HG03039 (cell line): ENCODE measurements around the gene CEP72.

Source experiments
- ATAC-seq: cut with Tn5 transposase; IDR thresholded peaks from one replicate; pipeline ENCODE4 v1.9.1; 2021; ENCODE audit warnings: mild to moderate bottlenecking, moderate library complexity; ENCODE audit not compliant: unreplicated experiment

Gene CEP72

DNA sequence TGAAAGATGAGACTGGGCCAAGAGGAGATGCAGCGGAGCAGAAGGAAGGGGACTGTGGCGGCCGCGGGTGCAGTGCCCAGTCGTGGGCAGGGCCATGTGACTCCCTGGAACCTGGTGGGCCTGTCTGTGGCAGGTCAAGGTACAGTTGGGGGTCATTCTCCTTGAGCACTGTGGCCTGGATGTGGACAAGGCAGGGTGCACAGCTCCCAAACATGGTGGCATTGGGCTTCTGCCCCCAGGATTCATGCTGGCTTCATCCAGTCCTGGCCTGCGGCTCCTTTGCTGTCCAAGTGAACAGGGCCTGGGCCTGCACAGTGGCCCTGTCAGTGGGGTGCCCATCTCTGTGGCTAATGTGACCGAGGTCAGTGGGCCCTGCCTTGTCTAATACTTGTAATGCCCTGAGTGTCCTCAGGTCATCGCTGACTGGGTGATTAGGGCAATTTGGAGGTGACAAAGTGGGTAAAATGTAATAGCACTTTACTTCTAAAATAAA, 39.9 kb downstream of the CEP72 start:
- ATAC-seq, result no peak

DNA sequence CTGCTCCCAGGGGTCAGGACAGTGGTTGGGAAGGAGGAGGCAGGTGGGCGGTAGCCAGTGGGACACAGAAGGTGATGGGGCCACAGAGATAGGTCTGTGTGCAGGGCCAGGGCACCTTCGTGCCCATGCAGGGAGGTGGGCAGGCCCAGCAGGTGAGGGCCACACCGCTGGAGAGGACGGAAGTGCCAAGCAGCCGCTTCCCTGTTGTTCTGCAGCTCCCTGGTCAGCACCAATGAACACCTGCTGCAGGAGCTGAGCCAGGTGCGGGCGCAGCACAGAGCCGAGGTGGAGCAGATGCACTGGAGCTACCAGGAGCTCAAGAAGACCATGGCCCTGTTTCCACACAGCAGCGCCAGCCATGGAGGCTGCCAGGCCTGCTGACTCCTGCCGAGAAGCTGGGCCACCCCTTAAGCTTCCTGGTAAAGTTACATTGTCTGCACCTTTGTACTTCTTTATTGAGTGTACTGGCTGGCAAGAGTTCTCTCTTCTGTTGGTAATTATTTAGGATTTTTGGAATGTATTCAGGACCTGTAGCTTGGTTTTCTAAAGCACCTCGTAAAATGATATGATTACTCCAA, 40.7 kb downstream of the CEP72 start:
- no peak for ATAC-seq

DNA sequence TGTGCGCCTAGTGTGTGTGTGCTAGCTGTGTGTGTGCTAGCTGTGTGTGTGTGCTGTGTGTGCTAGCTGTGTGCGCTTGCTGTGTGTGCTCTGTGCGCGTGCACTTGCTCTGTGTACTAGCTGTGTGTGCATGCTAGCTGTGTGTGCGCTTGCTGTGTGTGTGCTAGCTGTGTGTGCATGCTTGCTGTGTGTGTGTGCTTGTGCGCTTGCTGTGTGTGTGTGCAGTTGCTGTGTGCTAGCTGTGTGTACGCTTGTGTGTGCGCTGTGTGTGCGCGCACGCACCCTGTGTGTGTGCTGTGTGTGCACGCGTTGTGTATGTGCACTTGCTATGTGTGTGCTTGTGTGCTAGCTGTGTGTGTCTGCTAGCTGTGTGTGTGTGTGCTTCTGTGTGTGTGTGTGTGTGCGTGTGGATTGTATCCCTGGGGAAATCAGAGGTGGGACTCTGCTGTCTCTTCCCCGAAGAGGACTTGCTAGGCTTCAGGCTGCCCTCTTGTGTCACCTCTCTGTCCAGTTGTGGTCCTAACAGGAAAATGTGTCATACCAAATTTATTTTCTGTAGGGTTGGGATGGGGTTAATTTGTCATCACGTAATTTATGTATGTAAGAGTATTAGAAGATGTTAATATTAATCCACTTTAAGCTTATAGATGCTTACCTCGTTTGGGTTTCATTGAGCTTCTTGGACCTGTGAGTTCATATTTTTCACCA, 42.1 kb downstream of the CEP72 start:
- ATAC-seq, result no peak

DNA sequence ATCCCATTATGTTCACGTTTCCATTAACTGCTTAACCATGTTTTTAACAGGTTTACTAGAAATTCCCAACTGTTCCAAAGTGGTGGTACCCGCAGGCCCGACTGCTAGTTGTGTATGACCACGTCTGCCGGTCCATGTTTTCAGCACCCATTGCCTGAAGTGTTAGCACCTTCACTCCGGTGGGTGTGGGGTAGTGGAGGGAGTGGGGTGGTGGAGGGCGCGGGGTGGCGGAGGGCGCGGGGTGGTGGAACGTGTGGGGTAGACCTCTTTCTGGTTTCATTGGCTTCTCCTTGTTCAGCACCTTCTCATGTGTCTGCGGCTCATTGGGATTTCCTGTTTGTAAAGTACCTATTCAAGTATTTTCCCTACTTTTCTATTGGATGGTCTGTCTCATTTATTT, 43.3 kb downstream of the CEP72 start:
- ATAC-seq, result no peak

DNA sequence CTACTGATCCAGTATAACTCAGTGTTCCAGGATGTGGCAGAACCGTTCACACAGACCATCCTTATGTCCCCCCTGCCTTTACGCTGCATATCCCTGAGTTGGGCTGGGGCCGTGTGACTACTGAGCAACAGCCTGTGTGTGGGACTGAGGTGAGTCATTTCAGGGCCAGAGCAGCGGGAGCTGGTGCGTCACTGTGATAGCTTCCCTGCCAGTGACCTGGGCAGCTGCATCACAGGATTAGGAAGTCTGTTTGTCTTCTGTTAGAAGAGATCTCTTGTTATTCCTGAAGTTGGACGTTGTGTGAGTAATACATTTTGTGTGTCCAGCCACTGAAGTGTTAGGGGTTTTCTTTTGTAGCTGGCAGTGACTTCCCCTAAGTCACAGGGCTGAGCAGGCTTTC, 45.4 kb downstream of the CEP72 start:
- no peak for ATAC-seq

DNA sequence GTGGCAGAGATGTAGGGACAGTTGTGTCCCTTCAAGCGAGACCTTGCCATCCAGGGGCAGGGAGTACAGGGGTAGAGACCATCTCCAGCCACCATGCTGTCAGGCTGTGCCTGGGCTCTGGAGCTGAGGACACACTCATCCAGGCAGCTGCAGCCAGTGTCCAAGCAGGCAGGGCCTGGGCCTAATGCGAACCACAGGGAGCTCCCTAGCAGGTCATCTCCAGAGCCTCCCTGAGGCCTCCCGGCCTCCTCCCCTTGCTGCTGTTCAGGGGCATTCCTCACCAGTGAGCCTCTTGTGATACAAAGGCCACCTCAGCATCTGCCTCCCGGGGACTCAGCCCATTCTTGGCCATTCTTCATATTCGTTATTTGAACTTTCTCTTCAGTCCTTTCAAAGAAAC, 46.0 kb downstream of the CEP72 start:
- ATAC-seq, result no peak

DNA sequence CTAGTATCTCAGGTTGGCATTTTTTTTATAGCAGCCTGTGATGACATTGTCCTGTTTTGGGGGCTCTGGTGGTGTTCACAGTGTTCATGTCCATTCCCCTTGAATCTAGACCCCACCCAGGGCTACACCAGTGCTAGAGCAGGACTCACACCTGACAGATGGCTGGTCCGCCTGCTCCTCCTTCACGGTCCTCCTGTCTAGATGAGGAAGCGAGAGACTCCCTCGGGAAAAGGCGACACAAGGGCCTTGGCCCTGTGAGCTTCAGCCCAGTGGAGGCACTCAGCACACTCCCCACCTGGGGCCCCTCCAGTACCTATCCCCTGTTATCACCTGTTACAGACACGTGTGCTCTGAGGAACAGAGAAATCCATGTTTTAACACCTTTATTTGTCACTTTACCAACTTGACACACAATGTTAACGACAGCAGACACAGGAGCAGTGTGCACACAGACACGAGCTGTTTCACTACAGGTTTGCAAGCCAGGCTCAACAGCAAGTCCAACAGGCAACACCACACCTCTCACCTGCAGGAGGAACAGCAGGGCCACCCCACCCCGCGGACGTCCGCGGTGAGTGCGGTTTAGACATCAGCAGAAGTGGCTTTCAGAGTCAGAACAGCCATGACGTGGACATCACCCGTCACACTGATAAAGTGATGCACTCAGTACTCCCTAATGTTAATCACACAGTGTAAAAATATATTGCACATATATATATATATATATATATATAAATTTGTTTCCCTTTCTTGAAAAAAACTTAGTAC, 47.5 kb downstream of the CEP72 start:
- ATAC-seq, result no peak

DNA sequence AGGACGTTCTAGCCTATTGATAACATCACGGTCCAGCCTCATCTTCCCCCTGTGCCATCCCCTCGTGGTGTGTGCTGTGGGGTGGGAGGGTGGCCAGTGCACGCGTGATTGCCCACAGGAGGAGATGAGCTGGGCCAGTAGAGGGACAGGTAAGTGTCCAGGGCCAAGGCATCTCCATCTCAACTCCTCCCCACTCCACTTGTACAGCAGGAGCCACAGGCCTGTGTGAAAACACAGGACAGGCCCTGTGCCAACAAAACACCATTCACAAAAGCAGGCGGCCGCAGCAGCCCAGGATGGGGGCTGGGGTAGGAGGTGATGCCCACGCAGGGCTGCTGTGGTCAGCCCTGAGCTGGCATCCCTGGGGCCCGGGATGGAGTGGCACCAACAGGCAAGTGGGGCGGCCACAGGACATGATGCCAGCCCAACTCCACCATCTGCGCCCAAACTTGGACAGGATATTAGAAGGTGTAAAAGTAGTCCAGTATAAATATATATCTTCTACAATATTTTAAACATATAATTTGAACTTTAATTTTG, 48.4 kb downstream of the CEP72 start:
- ATAC-seq, result no peak

DNA sequence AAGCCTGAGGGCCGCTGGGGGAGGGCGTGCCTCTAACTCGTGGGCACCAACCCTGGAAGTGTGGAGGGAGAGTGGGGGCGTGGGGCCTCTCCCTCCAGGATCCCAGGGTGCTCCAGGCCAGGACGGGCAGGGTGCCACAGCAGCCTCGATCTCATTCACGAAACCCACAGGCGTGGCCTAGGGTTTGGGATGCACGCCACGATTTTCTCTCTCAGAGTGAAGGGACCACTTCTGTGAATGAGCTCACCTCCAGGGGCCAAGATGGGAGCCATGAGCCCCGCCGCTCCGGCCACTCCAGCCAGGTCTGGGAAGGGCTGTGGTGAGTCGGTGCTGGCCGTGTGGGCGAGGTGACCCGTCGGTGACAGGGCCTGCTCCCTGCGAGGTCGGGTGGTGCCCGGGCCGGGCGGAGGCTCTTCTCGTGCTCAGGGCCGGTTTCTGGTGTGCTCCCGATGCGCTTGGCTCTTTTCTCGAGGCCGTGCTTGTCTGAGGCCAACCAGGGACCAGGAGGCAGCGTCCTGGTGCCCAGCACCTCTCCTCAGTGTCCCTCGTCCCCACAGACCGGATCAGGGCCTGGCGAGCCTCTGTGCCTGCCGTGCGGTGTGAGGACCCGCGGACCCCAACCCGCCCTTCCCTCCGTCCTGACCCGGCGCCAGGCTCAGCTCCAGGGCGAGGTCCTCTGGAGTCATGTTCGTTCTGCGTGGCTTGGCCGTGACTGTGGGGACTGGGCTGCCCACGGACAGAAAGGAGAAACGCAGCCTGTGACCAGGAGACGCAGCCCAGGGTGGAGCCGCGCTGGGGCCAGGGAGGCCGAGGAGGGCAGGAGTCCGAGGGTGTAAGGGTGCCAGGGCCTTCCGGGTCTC, 50.0 kb downstream of the CEP72 start:
- ATAC-seq, result no peak

DNA sequence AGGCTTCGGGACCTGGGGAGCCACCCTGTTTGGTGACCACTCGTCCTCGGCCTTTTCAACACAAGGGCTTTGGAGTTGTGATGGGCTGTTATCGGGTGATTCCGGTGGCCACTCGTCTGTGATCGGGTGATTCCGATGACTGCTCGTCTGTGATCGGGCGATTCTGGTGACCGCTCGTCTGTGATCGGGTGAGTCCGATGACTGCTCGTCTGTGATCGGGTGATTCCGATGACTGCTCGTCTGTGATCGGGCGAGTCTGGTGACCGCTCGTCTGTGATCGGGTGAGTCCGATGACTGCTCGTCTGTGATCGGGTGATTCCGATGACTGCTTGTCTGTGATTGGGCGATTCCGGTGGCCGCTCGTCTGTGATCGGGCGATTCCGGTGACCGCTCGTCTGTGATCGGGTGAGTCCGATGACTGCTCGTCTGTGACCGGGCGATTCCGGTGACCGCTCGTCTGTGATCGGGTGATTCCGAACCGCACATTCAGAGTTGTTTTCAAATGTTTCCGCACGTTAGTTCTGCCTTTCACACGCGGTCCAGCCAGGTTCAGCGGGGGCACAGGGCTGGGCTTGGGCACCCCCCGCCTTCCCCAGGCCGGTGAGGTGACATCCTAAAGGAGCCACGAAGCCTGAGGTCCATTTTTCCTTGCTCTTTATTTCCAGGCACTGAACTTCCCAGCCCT, 50.8 kb downstream of the CEP72 start:
- ATAC-seq, result no peak

DNA sequence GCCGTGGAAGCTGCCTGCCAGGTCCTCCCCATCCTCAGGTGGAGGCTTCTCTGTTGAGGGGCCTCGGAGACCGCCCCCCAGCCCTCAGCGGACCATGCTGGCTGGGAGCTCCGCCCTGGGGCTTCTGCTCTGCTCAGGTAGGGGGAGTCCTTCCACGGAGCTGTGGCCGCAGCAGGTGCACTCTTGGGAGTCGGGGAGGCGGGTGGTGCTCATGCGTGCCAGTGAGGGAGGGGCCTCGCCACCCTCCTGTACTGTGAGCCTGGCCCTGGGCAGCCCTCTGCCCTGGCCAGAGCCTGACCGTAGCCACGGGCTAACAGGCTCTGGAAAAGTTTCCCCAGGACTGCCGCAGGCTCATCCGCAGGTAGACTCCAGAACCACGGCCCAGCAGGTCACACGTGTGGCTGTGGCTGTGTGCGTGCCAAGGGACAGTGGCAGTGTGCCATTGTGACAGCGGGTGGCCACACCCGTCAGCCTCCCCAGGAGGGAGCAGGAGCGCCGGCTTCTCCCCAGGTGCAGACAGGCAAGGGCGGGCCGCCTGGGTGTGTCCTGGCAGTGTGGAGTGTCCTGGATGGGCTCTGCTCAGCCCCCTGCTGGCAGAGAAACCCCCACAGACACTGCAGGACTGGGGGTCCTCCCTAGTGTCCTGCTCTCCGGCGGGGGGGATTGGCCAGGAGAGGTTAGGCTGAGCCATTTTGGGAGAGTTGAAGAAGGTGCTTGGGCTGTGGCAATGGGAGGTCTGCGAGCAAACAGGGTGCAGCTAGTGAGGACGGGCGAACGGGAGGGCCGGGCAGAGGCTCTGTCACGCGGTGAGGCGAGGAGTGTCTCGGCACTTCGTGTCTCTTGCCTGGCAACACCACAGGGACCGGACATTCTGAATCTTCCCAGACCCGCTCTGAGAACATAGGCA, 51.5 kb downstream of the CEP72 start:
- ATAC-seq, result no peak

DNA sequence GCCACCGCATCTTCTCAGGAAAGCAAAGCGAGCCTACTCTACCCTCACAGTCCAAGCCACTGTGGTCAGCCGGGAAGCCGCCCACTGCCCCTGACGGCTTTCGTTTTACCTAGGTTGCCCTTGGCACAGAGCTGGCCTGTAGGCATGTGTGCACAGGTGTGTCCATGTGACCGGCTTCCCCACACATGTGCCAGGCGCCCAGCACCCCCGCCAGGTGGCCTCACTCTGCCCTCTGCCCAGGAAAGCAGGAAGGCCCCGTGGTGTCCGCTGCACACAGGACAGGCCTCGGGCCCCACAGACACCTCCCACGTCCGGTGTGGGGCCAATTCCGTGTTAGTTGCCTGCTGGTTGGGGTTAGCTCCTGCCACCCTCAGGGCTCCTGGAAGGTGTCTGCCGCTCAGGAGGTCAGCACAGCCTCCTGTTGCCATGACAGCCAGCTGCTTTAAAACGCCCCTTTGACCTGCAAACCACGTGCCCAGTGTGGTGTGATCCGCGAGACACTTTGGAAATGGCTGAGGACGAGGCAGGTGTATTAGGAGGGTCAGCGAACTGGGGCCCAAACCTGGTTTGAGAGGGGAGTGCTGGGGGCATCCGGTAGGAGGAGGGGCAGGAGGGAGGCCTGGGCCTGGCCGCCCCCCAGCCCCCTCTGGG, 52.3 kb downstream of the CEP72 start:
- ATAC-seq, result no peak

DNA sequence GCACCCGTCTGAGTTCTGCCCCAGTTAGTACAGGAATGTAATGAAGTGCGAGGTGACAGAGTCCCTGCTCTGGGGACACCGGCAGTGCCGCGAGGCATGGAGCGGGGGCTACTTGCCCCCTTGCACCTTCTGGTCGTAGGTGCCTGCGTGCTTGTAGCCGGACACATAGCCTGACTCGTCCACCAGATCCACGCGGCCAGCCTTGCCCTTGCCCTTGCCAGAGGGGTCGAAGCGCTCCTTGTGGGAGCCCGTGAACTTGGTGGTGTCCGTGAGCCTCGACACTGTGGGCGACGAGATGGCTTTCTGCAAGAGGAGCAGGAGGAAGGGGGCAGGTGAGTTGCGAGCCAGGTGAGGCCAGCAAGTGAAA, 52.8 kb downstream of the CEP72 start:
- ATAC-seq, result no peak

DNA sequence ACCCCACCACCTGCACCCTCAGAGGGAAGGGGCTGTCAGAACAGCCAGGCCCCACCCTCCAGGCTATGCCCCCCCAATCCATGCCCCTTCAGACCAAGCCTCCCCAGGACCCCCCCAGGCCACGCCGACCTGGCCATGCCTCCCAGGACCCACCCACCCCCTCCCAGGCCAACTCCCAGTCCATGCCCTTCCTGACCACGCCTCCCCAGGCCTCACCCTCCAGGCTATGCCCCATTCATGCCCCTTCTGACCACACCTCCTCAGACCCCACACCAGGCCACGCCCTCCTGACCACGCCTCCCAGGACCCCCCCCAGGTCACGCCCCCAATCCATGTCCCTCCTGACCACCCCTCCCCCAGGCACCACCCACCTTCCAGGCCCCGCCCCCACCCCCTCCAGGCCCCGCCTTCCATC, 53.4 kb downstream of the CEP72 start:
- ATAC-seq, result no peak

DNA sequence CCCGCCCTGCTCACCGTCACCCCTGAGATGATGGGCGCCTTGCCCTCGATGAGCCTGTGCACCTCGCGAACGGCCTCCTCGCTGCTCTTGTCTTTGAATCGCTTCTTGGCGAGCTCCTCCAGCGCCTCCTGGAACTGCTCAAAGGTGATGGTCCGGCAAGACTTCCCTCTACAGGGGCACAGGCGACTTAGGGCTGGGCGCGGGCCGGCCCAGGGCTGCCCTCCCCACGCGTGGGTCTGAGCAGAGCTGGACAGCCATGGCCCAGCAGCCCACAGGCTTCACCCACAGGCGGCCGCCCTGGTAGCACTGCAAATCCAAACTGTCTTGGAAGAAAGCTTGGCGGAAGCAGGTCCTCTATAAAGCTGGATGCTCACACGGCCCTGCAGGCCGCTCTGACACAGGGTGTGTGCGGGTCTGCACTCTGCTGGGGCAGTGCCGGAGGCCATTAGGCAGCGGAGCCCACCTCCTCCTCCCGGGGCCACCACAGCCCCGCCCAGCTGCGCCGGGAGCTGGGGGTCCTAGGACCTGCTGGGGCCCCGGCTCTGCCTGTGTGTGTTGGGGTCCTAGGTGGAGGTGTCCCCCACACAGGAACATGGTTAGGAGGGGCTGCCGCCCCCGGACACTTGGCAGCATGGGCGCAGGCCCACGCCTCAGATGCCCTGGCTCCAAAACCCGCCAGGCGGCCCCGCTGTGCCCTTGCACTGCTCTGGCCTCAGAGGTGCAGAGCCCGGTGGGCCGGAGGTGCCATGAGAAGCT, 54.0 kb downstream of the CEP72 start:
- no peak for ATAC-seq

DNA sequence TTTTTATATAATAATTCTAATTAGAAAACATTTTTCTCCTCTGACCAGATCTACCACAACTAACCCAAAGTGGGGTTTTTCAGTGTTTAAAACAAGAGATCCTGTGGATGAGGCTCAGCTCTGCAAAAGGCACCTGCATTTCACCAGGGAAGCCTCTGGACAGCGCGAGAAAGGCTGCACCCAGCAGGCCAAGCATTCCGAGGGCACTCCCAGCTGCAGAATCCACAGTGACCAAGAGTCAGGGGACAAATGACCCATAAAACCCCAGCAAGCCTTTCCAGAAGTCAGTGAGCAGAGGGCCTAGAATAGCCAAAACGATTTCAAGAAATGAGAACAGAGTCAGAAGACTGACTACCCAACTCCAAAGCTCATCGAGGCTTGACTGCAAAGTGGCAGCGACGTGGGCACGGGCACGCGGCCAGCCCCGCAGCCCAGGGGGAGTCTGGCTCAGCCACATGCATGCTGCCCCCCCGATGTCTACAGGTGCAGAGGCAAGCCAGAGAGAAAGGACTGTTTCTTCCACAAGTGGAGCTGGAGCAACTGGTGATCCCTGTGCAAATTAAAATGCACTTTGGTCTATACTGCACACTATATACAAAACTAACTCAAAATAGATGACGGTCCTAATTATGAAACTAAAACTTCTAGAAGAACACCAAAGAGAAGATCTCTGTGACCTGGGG, 54.8 kb downstream of the CEP72 start:
- no peak for ATAC-seq

DNA sequence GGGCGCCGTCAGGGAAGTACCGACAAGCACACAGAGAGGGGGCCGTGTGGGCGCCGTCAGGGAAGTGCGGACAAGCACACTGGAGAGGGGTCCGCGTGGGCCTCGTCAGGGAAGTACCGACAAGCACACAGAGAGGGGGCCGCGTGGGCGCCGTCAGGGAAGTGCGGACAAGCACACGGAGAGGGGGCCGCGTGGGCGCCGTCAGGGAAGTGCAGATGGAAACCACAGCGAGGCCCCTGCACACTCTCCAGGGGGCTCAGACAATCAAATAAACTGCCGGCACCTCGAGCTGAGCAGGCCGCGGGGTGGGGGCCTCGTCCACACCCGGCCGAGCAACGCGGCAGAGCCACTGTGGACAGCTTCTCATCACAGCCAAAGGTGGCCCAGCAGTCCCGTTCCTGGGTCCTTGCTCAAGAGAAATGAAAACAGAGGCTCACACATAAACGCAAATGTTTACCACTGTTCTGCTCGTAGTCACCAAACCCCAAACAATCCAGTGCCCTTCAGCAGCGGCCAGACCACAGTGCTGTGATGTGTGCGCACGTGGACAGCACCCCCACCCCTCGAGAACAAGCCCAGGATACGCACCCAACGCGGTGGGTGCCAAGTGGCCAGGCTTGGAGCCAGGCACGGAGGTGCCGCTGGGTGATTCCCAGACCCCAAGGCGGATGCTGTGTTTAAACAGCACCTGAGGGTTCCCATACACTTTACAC, 56.3 kb downstream of the CEP72 start:
- no peak for ATAC-seq
